ENCODE data around the gene PPIH.
A peak's percentile ranks its signal among the peaks of the same experiment; 100 is the strongest.
"Not testable (repeated sequence)": the region's sequence is repeated elsewhere in the genome, so short reads cannot be mapped to it uniquely, and the experiment has no call there.

Gene PPIH

GRCh38 chr1:42657981-42658876, at the start of gene PPIH:
TSS of gene PPIH (plus strand) at chr1:42658423. CDS start at chr1:42658447, 24 bp downstream.
- peak; percentile 96 for DNase-seq

- no peak for DNase-seq
Observed at GRCh38 chr1:42613803-42614131, 44.5 kb upstream of the PPIH start.

GRCh38 chr1:42618866-42619265, 39.4 kb upstream of the PPIH start:
- DNase-seq = no peak

DNA sequence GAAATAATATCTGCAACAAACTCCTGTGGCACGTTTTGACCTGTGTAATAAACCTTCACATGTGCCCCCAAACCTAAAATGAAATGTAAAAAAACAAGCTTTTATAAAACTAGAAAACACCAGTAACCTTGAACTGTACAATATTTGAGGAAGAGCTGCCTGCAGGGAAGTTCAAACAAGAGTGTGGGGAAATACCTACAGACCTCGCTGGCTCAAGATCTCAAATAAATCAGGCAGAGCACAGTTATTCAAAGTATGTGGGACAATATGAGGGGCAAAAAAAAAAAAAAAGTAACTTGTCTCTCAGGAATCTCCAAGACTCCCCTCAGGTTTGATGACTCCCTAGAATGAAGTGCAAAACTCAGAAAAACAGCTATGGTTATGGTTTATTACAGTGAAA, 37.9 kb upstream of the PPIH start:
- DNase-seq = no peak

DNA sequence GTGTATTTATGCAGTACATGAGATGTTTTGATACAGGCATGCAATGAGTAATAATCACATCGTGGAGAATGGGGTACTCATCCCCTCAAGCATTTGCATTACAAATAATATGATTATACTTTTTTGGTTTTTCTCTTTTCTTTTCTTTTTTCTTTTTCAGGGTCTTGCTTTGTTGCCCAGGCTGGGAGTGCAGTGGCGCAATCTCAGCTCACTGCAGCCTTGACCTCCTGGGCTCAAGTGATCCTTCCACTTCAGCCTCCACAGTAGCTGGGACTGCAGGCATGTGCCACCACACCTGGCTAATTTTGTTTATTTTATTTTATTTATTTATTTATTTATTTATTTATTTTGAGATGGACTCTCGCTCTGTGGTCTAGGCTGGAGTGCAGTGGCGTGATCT, 37.0 kb upstream of the PPIH start:
- not testable (repeated sequence) for DNase-seq

DNA sequence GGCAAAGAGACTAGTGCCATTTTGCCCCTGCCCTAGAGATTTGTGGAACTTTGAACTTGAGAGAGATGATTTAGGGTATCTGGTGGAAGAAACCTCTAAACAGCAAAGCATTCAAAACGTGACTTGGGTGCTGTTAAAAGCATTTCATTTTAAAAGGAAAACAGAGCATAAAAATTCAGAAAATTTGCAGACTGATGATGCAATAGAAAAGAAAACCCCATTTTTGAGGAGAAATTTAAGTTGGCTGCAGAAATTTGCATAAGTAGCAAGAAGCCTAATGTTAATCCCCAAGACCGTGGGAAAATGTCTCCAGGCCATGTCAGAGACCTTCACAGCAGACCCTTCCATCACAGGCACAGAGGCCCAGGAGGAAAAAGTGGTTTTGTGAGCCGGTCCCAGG, 31.0 kb upstream of the PPIH start:
- DNase-seq = not testable (repeated sequence)

GRCh38 chr1:42639116-42639515, 19.1 kb upstream of the PPIH start:
- no peak for DNase-seq

- DNase-seq = no peak
Observed at GRCh38 chr1:42646056-42646455, 12.2 kb upstream of the PPIH start.

DNA sequence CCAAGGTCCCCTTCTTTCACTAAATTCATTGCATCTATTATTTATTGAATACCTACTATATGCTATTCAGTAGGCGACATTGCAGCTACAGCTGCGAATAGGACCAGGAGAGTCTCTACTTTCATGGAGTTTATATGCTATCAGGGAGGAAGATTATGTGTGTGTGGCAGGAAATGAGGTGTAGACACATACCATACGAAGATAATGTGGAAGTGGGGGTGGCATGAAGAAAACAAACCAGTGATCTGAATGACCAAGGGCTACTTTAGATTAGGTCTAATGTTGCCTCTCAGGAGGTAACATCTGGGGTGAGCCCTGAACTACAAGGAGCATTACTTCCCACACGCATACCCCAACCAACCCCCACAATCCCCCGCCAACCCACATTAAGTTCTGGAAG, 1.0 kb upstream of the PPIH start:
- DNase-seq = no peak

GRCh38 chr1:42658877-42659337, 684 bp downstream of the PPIH start:
- DNase-seq = no peak

GRCh38 chr1:42660907-42661500, 2.8 kb downstream of the PPIH start:
- peak; percentile 71 for DNase-seq

DNA sequence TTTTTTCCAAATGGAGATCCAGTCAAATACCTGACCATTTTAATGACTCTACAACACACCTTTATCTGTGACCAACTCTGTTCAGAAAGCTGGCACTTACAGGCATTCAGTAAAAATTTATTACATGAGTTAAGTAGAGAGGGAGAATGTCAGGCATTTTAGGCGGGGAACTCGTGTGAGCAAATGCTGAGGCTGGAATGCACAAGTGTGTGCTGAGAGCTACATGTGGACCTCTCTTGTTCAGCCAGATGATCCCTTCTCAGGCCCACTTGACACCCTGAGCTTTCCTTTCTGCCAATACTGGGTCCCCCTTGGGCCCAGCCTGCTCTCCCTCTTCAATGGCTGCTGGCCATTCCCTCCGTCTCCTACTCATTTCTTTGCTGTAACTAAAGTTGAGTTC, 11.7 kb downstream of the PPIH start:
- DNase-seq = no peak

DNA sequence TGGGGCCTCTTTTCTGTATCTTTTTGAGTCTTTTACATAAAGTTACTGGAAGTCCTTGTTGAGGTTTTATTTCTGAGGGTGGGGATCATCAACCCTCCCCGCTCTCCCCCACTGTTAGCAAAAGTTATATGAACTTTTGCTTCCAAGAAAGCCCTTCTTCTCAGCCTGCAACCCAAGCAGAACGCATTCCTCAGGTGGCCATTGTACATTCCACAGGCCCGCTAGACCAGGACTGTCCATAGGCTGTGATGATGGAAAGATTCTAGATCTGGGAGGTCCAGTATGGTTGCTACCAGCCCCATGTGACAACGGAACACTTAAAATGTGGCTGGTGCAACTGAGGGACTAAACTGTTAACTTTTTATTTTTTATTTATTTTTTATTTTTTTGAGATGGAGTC, 12.2 kb downstream of the PPIH start:
- DNase-seq = no peak

GRCh38 chr1:42674214-42674613, 16.0 kb downstream of the PPIH start:
- no peak for DNase-seq

GRCh38 chr1:42674682-42675081, 16.5 kb downstream of the PPIH start:
- DNase-seq = no peak

DNA sequence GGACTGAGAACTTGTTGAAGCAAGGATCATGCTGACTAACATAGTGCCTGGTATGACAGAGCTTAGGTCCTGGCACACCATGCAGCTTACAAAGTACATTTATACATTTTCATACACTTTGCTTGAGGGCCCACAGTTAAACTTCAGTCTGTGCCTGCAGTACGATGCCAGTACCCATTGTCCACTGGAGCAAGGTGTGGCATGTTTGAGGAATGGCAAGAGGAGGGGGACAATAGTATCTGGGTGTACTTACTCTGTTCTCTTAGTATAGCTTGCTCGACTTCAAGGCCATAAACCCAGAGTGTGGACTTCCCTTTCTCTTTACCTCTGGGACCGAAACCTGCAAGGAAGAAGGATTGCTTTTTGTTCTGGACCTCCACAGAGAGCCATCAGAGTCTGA, 17.2 kb downstream of the PPIH start:
- no peak for DNase-seq

DNA sequence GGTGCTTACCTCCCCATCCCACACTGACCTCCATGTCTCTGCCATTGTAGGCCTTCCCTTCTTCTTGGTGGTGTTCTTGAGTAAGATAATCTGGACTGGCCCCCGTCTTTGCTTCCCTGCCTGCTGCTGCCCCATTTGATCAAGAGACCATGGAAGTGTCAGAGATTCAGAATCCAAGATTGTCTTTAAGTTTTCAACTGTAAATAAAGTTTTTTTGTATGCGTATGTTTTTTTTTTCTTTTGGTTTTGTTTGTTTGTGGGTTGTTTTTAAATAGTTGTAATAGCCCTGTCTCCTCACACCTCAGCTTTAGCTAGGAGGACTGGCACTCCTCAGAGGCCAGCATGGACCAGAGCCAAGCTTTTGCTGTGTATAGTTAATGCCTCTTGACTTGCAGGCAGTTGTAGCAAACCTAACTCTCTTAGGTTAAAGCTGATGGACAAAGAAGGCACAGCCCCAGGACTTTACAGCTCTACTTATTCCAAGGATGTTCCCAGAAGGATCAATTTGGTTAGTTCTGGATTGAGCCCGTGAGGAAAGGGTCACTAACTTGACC, 18.4 kb downstream of the PPIH start:
- no peak for DNase-seq

GRCh38 chr1:42679364-42679983, 21.3 kb downstream of the PPIH start:
- DNase-seq = no peak

GRCh38 chr1:42680055-42680454, 21.8 kb downstream of the PPIH start:
- DNase-seq = no peak

DNA sequence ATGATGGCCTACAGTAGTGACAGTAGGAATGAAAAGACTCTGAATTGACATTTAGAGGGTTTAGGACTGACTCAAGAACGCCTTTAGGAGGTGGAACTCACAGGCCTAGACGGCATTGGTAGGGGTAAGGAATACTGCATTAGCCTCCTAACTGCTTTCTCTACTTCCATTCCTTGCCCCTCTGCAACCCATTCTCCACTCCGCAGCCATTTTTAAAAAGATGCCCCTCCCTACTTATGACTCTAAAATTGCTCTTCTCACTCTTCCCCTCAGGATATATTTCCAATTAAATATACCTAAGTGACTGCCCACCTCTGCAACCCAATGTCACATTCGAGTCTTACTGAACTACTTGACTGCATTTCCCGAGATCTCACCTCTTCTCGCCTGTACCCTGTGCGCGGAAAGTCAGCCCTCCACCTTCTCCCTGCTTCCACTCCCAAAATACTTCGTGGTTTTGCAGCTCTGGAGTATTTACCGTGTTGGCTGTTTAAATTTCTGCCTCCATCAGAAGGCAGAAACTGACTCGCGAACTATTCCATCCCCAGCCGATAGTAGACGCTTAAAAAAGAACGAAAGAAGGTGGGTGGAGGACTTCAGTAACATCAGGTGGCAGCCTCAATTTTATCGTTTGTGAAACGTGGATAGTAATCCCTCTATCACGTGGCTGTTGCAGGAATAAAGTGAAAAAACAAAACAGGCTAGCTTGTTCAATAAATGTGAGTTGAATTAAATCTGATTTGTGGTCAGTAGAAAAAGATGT, 22.9 kb downstream of the PPIH start:
- DNase-seq = peak; percentile 39

DNA sequence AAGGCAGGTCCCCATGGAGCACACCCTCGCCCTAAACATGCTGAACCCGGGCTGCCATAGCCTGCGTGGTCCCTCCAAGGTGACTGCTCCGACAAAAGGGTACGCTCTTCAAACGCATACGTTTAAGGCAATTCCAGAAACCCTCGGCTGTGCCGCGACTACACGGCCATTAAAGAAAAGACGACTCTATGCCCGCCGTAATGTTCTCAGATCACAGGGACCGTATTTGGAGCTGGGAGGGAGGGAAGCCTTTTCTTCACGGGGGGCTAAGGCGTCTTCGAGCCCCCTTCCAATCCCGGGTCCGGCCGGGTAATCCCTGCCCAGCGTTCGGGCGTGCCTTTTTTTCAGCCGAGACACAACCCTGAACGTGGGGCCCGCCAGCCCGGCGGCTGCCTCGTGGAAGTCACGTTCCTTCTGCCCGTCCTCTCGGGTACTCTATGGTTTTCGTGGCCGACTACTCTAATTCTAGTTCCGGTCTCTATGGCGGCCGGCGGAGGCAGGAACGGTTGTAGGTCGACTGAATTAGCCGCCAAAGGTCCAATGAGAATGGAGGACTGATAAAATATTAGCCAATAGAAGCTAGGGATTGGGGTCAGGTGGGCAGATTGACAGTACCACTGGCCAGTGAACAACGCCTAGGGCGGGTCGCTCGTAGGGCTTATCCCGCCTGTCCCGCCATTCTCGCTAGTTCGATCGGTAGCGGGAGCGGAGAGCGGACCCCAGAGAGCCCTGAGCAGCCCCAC, 23.7 kb downstream of the PPIH start, which contains the start of gene YBX1:
YBX1 (plus strand) TSS at position 678 of the 743 bp plus-strand sequence. CDS start 148 bp downstream, outside the sequence.
- peak; percentile 98 for DNase-seq

DNA sequence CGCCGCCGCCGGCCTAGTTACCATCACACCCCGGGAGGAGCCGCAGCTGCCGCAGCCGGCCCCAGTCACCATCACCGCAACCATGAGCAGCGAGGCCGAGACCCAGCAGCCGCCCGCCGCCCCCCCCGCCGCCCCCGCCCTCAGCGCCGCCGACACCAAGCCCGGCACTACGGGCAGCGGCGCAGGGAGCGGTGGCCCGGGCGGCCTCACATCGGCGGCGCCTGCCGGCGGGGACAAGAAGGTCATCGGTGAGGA, 24.2 kb downstream of the PPIH start:
- not testable (repeated sequence) for DNase-seq

Data from activated CD4-positive, alpha-beta T cell treated with anti-CD3 and anti-CD28 coated beads, Interleukin-2, Interleukin-6, amounts not matched to agents 100 ng/mL and 50 ng/mL, durations not matched to agents 16 hours and 8 hours (primary cell).